Mononuclear cell (primary cell): Measurements from ENCODE around the gene SH3BGR. TPM values are rescaled to one million over a fixed set of nuclear protein-coding genes. Genes with fewer than 3 reads are reported as not detected.

Source experiments
- H3K27me3 ChIP-seq: 2 replicates; pipeline ENCODE4 v1.6.0; 2011; ENCODE audit warnings: low read length, control low read depth; ENCODE audit not compliant: insufficient read depth
- H3K4me1 ChIP-seq: 2 replicates; pipeline ENCODE4 v1.5.1; 2011; ENCODE audit warnings: mild to moderate bottlenecking, low read length, control low read depth; ENCODE audit not compliant: insufficient read depth
- H3K4me3 ChIP-seq: 2 replicates; pipeline ENCODE4 v1.5.1; 2011; ENCODE audit warnings: mild to moderate bottlenecking, low read length, moderate library complexity
- H3K9me3 ChIP-seq: 2 replicates; pipeline ENCODE4 v1.5.1; 2011; ENCODE audit warnings: low read depth, mild to moderate bottlenecking, control low read depth, low read length
- total RNA-seq: library from RNA; depleted of rRNA; stranded (reverse); fragments of >200 nt; gene quantifications from one replicate; pipeline ENCODE4 v1.2.3, GENCODE V29; 2012

The SH3BGR gene
- total RNA-seq, 1 donor, result not detected

- Histone ChIP-seq H3K27me3 (no peaks in the 10 kb centered on the region), H3K9me3 (no peaks in the 10 kb centered on the region), H3K4me3 (no peak overlapping the region), H3K4me1 (no peaks in the 10 kb centered on the region)
These were observed 28.0 kb downstream of the SH3BGR start for GRCh38 chr21:39479814-39480182.

GRCh38 chr21:39480271-39480670 lies 28.5 kb downstream of the SH3BGR start:
- no peaks in the 10 kb centered on the region for H3K9me3 ChIP-seq
- no peak overlapping the region for H3K4me3 ChIP-seq
- H3K4me1 ChIP-seq, result no peaks in the 10 kb centered on the region
- no peaks in the 10 kb centered on the region for H3K27me3 ChIP-seq

- H3K9me3 ChIP-seq, result no peaks in the 10 kb centered on the region
- no peak overlapping the region for H3K4me3 ChIP-seq
- H3K27me3 ChIP-seq, result no peaks in the 10 kb centered on the region
- H3K4me1 ChIP-seq, result no peaks in the 10 kb centered on the region
These were observed 30.1 kb downstream of the SH3BGR start for GRCh38 chr21:39481886-39482285.

GRCh38 chr21:39483917-39484316 lies 32.1 kb downstream of the SH3BGR start:
- Histone ChIP-seq H3K4me3 (no peak overlapping the region), H3K9me3 (no peaks in the 10 kb centered on the region), H3K27me3 (no peaks in the 10 kb centered on the region), H3K4me1 (no peaks in the 10 kb centered on the region)

GRCh38 chr21:39484711-39485276 lies 33.0 kb downstream of the SH3BGR start:
- Histone ChIP-seq H3K4me3 (no peak overlapping the region), H3K9me3 (no peaks in the 10 kb centered on the region), H3K4me1 (no peaks in the 10 kb centered on the region), H3K27me3 (no peaks in the 10 kb centered on the region)

- no peaks in the 10 kb centered on the region for H3K27me3 ChIP-seq
- peaks cover 7% of the 10 kb centered on the region for H3K9me3 ChIP-seq
- no peaks in the 10 kb centered on the region for H3K4me1 ChIP-seq
- no peak overlapping the region for H3K4me3 ChIP-seq
These were observed 37.7 kb downstream of the SH3BGR start for GRCh38 chr21:39489380-39489924.

GRCh38 chr21:39499156-39499555 lies 47.4 kb downstream of the SH3BGR start:
- no peaks in the 10 kb centered on the region for H3K4me1 ChIP-seq
- no peaks in the 10 kb centered on the region for H3K27me3 ChIP-seq
- no peak overlapping the region for H3K4me3 ChIP-seq
- peaks cover 3% of the 10 kb centered on the region for H3K9me3 ChIP-seq

- Histone ChIP-seq H3K27me3 (no peaks in the 10 kb centered on the region), H3K4me1 (no peaks in the 10 kb centered on the region), H3K4me3 (no peak overlapping the region), H3K9me3 (no peaks in the 10 kb centered on the region)
These were observed 50.9 kb downstream of the SH3BGR start for GRCh38 chr21:39502631-39503030.

GRCh38 chr21:39503123-39503762 lies 51.5 kb downstream of the SH3BGR start:
- H3K4me3 ChIP-seq, result no peak overlapping the region
- no peaks in the 10 kb centered on the region for H3K4me1 ChIP-seq
- H3K27me3 ChIP-seq, result no peaks in the 10 kb centered on the region
- no peaks in the 10 kb centered on the region for H3K9me3 ChIP-seq

- Histone ChIP-seq H3K9me3 (no peaks in the 10 kb centered on the region), H3K4me3 (no peak overlapping the region), H3K4me1 (no peaks in the 10 kb centered on the region), H3K27me3 (no peaks in the 10 kb centered on the region)
These were observed 52.5 kb downstream of the SH3BGR start for GRCh38 chr21:39504230-39504629.

- Histone ChIP-seq H3K27me3 (no peaks in the 10 kb centered on the region), H3K9me3 (no peaks in the 10 kb centered on the region), H3K4me3 (no peak overlapping the region), H3K4me1 (no peaks in the 10 kb centered on the region)
These were observed 58.5 kb downstream of the SH3BGR start for GRCh38 chr21:39510240-39510639.

GRCh38 chr21:39511102-39511501 lies 59.3 kb downstream of the SH3BGR start:
- Histone ChIP-seq H3K4me3 (no peak overlapping the region), H3K27me3 (no peaks in the 10 kb centered on the region), H3K4me1 (no peaks in the 10 kb centered on the region), H3K9me3 (no peaks in the 10 kb centered on the region)

GRCh38 chr21:39513735-39514134 lies 62.0 kb downstream of the SH3BGR start:
- Histone ChIP-seq H3K4me1 (no peaks in the 10 kb centered on the region), H3K4me3 (no peak overlapping the region), H3K9me3 (no peaks in the 10 kb centered on the region), H3K27me3 (no peaks in the 10 kb centered on the region)

GRCh38 chr21:39515684-39516472 lies 64.1 kb downstream of the SH3BGR start:
- no peaks in the 10 kb centered on the region for H3K27me3 ChIP-seq
- no peak overlapping the region for H3K4me3 ChIP-seq
- H3K9me3 ChIP-seq, result no peaks in the 10 kb centered on the region
- no peaks in the 10 kb centered on the region for H3K4me1 ChIP-seq

GRCh38 chr21:39518055-39518846 lies 66.5 kb downstream of the SH3BGR start:
- Histone ChIP-seq H3K4me1 (no peaks in the 10 kb centered on the region), H3K4me3 (no peak overlapping the region), H3K27me3 (no peaks in the 10 kb centered on the region), H3K9me3 (no peaks in the 10 kb centered on the region)
